ENCODE measurements around the gene CRYZ. TPM values are rescaled to one million over a fixed set of nuclear protein-coding genes. Genes with fewer than 3 reads are reported as not detected.

Gene CRYZ
- total RNA-seq, 1 experiment from 2014 or later: 46.3 TPM

GRCh38 chr1:74697832-74698231 is 35.0 kb downstream of the CRYZ start:
- Histone ChIP-seq H3K4me3 (ENCODE audit: low read depth, low read length, poor library complexity, severe bottlenecking) (no peak overlapping the region), H3K4me1 (ENCODE audit: insufficient read depth, low read length, poor library complexity, severe bottlenecking) (no peaks in the 10 kb centered on the region), H3K27ac (ENCODE audit: low read depth, low read length, poor library complexity, severe bottlenecking) (no peak overlapping the region), H3K9me3 (ENCODE audit: low read depth, low read length, poor library complexity, severe bottlenecking) (no peaks in the 10 kb centered on the region), H3K27me3 (replicated peaks; ENCODE audit: insufficient read depth, low read depth, low read length, poor library complexity) (no peaks in the 10 kb centered on the region), H3K36me3 (ENCODE audit: insufficient read depth, low read length, poor library complexity, severe bottlenecking) (no peaks in the 10 kb centered on the region)
- intact Hi-C loops (cut with micrococcal nuclease; ENCODE audit: unreplicated experiment): no loop called here
- DNase-seq (ENCODE audit: low spot score): no peak
- BruUV-seq (replicated peaks): no TSS peak
- TF ChIP-seq, protein P1, sequence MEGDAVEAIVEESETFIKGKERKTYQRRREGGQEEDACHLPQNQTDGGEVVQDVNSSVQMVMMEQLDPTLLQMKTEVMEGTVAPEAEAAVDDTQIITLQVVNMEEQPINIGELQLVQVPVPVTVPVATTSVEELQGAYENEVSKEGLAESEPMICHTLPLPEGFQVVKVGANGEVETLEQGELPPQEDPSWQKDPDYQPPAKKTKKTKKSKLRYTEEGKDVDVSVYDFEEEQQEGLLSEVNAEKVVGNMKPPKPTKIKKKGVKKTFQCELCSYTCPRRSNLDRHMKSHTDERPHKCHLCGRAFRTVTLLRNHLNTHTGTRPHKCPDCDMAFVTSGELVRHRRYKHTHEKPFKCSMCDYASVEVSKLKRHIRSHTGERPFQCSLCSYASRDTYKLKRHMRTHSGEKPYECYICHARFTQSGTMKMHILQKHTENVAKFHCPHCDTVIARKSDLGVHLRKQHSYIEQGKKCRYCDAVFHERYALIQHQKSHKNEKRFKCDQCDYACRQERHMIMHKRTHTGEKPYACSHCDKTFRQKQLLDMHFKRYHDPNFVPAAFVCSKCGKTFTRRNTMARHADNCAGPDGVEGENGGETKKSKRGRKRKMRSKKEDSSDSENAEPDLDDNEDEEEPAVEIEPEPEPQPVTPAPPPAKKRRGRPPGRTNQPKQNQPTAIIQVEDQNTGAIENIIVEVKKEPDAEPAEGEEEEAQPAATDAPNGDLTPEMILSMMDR (conservative IDR thresholded peaks at IDR 0.05; ENCODE audit: low read depth, low read length): no peak
- POLR2A ChIA-PET (ENCODE audit: low non-redundant PET): no interaction called here
- CTCF ChIA-PET: no interaction called here

DNA sequence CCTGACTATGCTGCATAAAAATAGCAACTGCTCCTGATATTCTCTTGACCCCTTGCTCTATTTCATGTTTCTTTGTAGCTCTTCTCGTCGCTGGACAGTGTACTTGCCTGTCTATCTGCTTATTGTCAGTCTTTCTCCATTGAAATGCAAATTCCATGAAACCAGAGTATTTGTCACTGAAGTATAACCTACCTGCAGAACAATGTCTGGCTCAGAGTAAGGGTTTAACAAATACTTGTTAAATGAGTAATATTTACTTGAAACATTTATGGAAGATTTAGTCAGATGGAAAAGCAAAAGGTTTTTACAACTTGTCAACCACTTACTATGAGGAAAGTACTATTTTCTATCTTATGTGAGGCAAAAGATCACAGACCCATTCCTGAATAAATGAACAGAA is 39.4 kb downstream of the CRYZ start:
- Histone ChIP-seq H3K36me3 (ENCODE audit: insufficient read depth, low read length, poor library complexity, severe bottlenecking) (no peaks in the 10 kb centered on the region), H3K27ac (ENCODE audit: low read depth, low read length, poor library complexity, severe bottlenecking) (no peak overlapping the region), H3K4me1 (ENCODE audit: insufficient read depth, low read length, poor library complexity, severe bottlenecking) (no peaks in the 10 kb centered on the region), H3K27me3 (replicated peaks; ENCODE audit: insufficient read depth, low read depth, low read length, poor library complexity) (no peaks in the 10 kb centered on the region), H3K4me3 (ENCODE audit: low read depth, low read length, poor library complexity, severe bottlenecking) (no peak overlapping the region), H3K9me3 (ENCODE audit: low read depth, low read length, poor library complexity, severe bottlenecking) (no peaks in the 10 kb centered on the region)
- ChIA-PET CTCF (interaction anchor here (0.7 kb wide), 1 partner anchor 494 kb away, joined by 3 read pairs; no protein-coding TSS in a partner anchor), POLR2A (ENCODE audit: low non-redundant PET) (no interaction called here)
- no TSS peak for BruUV-seq (replicated peaks)
- TF ChIP-seq, protein P1 (conservative IDR thresholded peaks at IDR 0.05; ENCODE audit: low read depth, low read length): no peak
- no peak for TF ChIP-seq EZH2 (IDR thresholded peaks at IDR 0.05; ENCODE audit: borderline replicate concordance, low read depth, low read length, poor library complexity, severe bottlenecking)
- no peak for DNase-seq (ENCODE audit: low spot score)
- intact Hi-C loops (cut with micrococcal nuclease; ENCODE audit: unreplicated experiment): loop anchor here (5.0 kb wide), 1 partner anchor 851 kb away; no protein-coding TSS in a partner anchor

- CTCF ChIA-PET: no interaction called here
Measured at GRCh38 chr1:74690909-74691308, 41.9 kb downstream of the CRYZ start.

More at GRCh38 chr1:74690909-74691308, 41.9 kb downstream of the CRYZ start:
- POLR2A ChIA-PET (ENCODE audit: low non-redundant PET): no interaction called here
- no peak overlapping the region for H3K27ac ChIP-seq (ENCODE audit: low read depth, low read length, poor library complexity, severe bottlenecking)
- H3K36me3 ChIP-seq (ENCODE audit: insufficient read depth, low read length, poor library complexity, severe bottlenecking): no peaks in the 10 kb centered on the region
- TF ChIP-seq EZH2 (IDR thresholded peaks at IDR 0.05; ENCODE audit: borderline replicate concordance, low read depth, low read length, poor library complexity, severe bottlenecking): no peak
- TF ChIP-seq, protein P1 (conservative IDR thresholded peaks at IDR 0.05; ENCODE audit: low read depth, low read length): no peak
- DNase-seq (ENCODE audit: low spot score): no peak
- no peaks in the 10 kb centered on the region for H3K4me1 ChIP-seq (ENCODE audit: insufficient read depth, low read length, poor library complexity, severe bottlenecking)
- BruUV-seq (replicated peaks): no TSS peak
- H3K27me3 ChIP-seq (replicated peaks; ENCODE audit: insufficient read depth, low read depth, low read length, poor library complexity): no peaks in the 10 kb centered on the region
- intact Hi-C loops (cut with micrococcal nuclease; ENCODE audit: unreplicated experiment): loop anchor here (5.0 kb wide), 1 partner anchor 849 kb away; no protein-coding TSS in a partner anchor
- no peaks in the 10 kb centered on the region for H3K9me3 ChIP-seq (ENCODE audit: low read depth, low read length, poor library complexity, severe bottlenecking)
- H3K4me3 ChIP-seq (ENCODE audit: low read depth, low read length, poor library complexity, severe bottlenecking): no peak overlapping the region
